HEK293 (cell line): Measurements from ENCODE around the gene LRP5.

Source experiments
- CTCF ChIA-PET: fragments of 350-600 bp; formaldehyde crosslinking; extraction: SDS; loops from one replicate; lab custom pipeline; 2021; ENCODE audit warnings: antibody characterized with exemption; lab: Yijun Ruan, JAX
- POLR2A ChIA-PET: fragments of 300-600 bp; formaldehyde crosslinking; extraction: SDS; loops from one replicate; lab custom pipeline; 2020; ENCODE audit warnings: antibody characterized with exemption, inconsistent platforms; lab: Yijun Ruan, JAX
- H3K27ac ChIP-seq: fragments of 200-500 bp; sonication (Bioruptor generic); 2 replicates; pipeline ENCODE4 v1.5.1; 2014; ENCODE audit warnings: low read depth, low read length, control low read depth, inconsistent platforms; ENCODE audit errors: extremely low read depth
- H3K36me3 ChIP-seq, 2 experiments: fragments of 200-500 bp in 1 of 2; sonication (Bioruptor generic) in 1 of 2; 1 replicate in 1 of 2; 2 replicates in 1 of 2; pipeline ENCODE4 v1.5.1; 2014 to 2017; ENCODE audit warnings: inconsistent platforms in 2 of 2, low read length in 2 of 2; ENCODE audit not compliant: control insufficient read depth in 2 of 2, insufficient read depth in 1 of 2
- H3K4me1 ChIP-seq: fragments of 200-500 bp; sonication (Bioruptor generic); 2 replicates; pipeline ENCODE4 v1.5.1; 2014; ENCODE audit warnings: mild to moderate bottlenecking, low read length, inconsistent platforms; ENCODE audit not compliant: control insufficient read depth, insufficient read depth
- H3K4me3 ChIP-seq: 2 replicates; pipeline ENCODE4 v1.5.1; 2011; ENCODE audit warnings: low read depth, mild to moderate bottlenecking, control low read depth, low read length, moderate library complexity
- H3K9me3 ChIP-seq: fragments of 200-500 bp; sonication (Bioruptor generic); 2 replicates; pipeline ENCODE4 v1.5.1; 2014; ENCODE audit warnings: low read depth, low read length, inconsistent platforms; ENCODE audit not compliant: control insufficient read depth, insufficient read depth
- GLIS1 ChIP-seq: fragments of 450-650 bp; formaldehyde crosslinking; IDR thresholded peaks from 2 replicates; pipeline ENCODE4 v1.5.1; 2016; ENCODE audit warnings: missing biosample characterization, missing genetic modification characterization
- IKZF3 ChIP-seq: fragments of 450-650 bp; IDR thresholded peaks from 2 replicates; pipeline ENCODE4 v1.5.0; 2018; ENCODE audit warnings: missing biosample characterization, mild to moderate bottlenecking, missing genetic modification characterization, moderate library complexity
- SCRT2 ChIP-seq: fragments of 450-650 bp; formaldehyde crosslinking; IDR thresholded peaks from 2 replicates; pipeline ENCODE4 v1.5.1; 2016; ENCODE audit warnings: missing biosample characterization, missing genetic modification characterization
- SP2 ChIP-seq: fragments of 450-650 bp; formaldehyde crosslinking; IDR thresholded peaks from 2 replicates; pipeline ENCODE4 v1.5.1; 2016; ENCODE audit warnings: missing biosample characterization, missing genetic modification characterization
- ZNF132 ChIP-seq: fragments of 450-650 bp; formaldehyde crosslinking; IDR thresholded peaks from 2 replicates; pipeline ENCODE4 v1.5.1; 2017; ENCODE audit warnings: missing biosample characterization, missing genetic modification characterization, borderline replicate concordance
- ZNF138 ChIP-seq: fragments of 450-650 bp; formaldehyde crosslinking; IDR thresholded peaks from 2 replicates; pipeline ENCODE4 v1.5.1; 2016; ENCODE audit warnings: missing biosample characterization, missing genetic modification characterization, borderline replicate concordance
- ZNF292 ChIP-seq: fragments of 450-650 bp; formaldehyde crosslinking; IDR thresholded peaks from 2 replicates; pipeline ENCODE4 v1.5.1; 2016; ENCODE audit warnings: low read depth, missing biosample characterization, missing genetic modification characterization, borderline replicate concordance
- ZNF311 ChIP-seq: fragments of 450-650 bp; formaldehyde crosslinking; IDR thresholded peaks from 2 replicates; pipeline ENCODE4 v1.5.1; 2017; ENCODE audit warnings: missing biosample characterization, missing genetic modification characterization, borderline replicate concordance
- ZNF530 ChIP-seq: fragments of 450-650 bp; formaldehyde crosslinking; IDR thresholded peaks from 2 replicates; pipeline ENCODE4 v1.5.1; 2016; ENCODE audit warnings: low read depth, missing biosample characterization, missing genetic modification characterization
- ZNF621 ChIP-seq: fragments of 450-650 bp; formaldehyde crosslinking; IDR thresholded peaks from 2 replicates; pipeline ENCODE4 v1.5.1; 2017; ENCODE audit warnings: missing biosample characterization, missing genetic modification characterization
- ZNF626 ChIP-seq: fragments of 450-650 bp; sonication (Bioruptor Pico); formaldehyde crosslinking; IDR thresholded peaks from 2 replicates; pipeline ENCODE4 v1.5.1; 2018; ENCODE audit warnings: missing biosample characterization, missing genetic modification characterization, inconsistent platforms
- ZNF677 ChIP-seq: fragments of 450-650 bp; IDR thresholded peaks from 2 replicates; pipeline ENCODE4 v1.5.0; 2018; ENCODE audit warnings: missing biosample characterization, mild to moderate bottlenecking, missing genetic modification characterization, moderate library complexity
- ZNF791 ChIP-seq: fragments of 450-650 bp; formaldehyde crosslinking; IDR thresholded peaks from 2 replicates; pipeline ENCODE4 v1.5.1; 2016; ENCODE audit warnings: missing biosample characterization, missing genetic modification characterization
- TF ChIP-seq, protein P1 (sequence below): fragments of 450-650 bp; formaldehyde crosslinking; IDR thresholded peaks from 2 replicates; pipeline ENCODE4 v1.5.1; 2016; ENCODE audit warnings: missing biosample characterization, missing genetic modification characterization, borderline replicate concordance
- TF ChIP-seq, protein P2 (sequence below): fragments of 450-650 bp; formaldehyde crosslinking; IDR thresholded peaks from 2 replicates; pipeline ENCODE4 v1.5.1; 2016; ENCODE audit warnings: missing biosample characterization, missing genetic modification characterization, borderline replicate concordance
- TF ChIP-seq, protein P3 (sequence below): fragments of 450-650 bp; formaldehyde crosslinking; IDR thresholded peaks from 2 replicates; pipeline ENCODE4 v1.5.1; 2016; ENCODE audit warnings: missing biosample characterization, missing genetic modification characterization
- TF ChIP-seq, protein P4 (sequence below): fragments of 450-650 bp; formaldehyde crosslinking; IDR thresholded peaks from 2 replicates; pipeline ENCODE4 v1.5.1; 2016; ENCODE audit warnings: missing biosample characterization, missing genetic modification characterization

The LRP5 gene

DNA sequence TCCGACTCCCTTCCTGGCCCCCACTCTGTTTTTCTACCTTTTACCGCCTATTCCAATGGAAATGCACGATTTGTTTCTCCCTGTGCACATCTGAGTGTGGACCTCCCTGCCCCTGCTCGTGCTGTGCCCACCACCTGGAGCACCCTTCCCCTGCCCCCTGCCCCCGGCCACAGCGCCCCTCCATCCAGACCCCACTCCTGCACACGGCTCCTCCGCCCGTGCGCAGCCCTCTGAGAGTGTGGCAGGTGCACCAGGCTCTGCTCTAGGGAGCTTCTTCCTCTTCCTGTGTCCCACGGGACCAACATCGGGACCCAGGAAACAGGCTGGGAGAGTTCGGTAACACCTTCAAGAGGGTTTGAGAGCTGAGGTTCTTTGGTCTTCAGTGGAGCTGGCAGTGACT is 62.9 kb downstream of the LRP5 start:
- ChIA-PET POLR2A (no interaction called here), CTCF (interaction anchor here (0.5 to 0.8 kb wide), 2 partner anchors 78 to 420 kb away, joined by 3 read pairs; no protein-coding TSS in a partner anchor)
- no peak overlapping the region for H3K4me3 ChIP-seq
- H3K9me3 ChIP-seq, result no peaks in the 10 kb centered on the region
- no peak overlapping the region for H3K27ac ChIP-seq
- H3K4me1 ChIP-seq, result no peaks in the 10 kb centered on the region
- H3K36me3 ChIP-seq, result peaks cover 0 to 3% of the 10 kb centered on the region in 2 experiments; a peak in 1 of 3 replicates
- TF ChIP-seq ZNF138 (tag by site-specific recombination), result no peak
- TF ChIP-seq, protein P1, sequence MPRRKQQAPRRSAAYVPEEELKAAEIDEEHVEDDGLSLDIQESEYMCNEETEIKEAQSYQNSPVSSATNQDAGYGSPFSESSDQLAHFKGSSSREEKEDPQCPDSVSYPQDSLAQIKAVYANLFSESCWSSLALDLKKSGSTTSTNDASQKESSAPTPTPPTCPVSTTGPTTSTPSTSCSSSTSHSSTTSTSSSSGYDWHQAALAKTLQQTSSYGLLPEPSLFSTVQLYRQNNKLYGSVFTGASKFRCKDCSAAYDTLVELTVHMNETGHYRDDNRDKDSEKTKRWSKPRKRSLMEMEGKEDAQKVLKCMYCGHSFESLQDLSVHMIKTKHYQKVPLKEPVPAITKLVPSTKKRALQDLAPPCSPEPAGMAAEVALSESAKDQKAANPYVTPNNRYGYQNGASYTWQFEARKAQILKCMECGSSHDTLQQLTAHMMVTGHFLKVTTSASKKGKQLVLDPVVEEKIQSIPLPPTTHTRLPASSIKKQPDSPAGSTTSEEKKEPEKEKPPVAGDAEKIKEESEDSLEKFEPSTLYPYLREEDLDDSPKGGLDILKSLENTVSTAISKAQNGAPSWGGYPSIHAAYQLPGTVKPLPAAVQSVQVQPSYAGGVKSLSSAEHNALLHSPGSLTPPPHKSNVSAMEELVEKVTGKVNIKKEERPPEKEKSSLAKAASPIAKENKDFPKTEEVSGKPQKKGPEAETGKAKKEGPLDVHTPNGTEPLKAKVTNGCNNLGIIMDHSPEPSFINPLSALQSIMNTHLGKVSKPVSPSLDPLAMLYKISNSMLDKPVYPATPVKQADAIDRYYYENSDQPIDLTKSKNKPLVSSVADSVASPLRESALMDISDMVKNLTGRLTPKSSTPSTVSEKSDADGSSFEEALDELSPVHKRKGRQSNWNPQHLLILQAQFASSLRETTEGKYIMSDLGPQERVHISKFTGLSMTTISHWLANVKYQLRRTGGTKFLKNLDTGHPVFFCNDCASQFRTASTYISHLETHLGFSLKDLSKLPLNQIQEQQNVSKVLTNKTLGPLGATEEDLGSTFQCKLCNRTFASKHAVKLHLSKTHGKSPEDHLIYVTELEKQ (tag by site-specific recombination), result no peak
- TF ChIP-seq SCRT2 (tag by site-specific recombination), result no peak
- no peak for TF ChIP-seq ZNF292 (tag by site-specific recombination)
- no peak for TF ChIP-seq GLIS1 (tag by site-specific recombination)
- no peak for TF ChIP-seq ZNF626 (tag by site-specific recombination)
- TF ChIP-seq ZNF791 (tag by site-specific recombination), result no peak
- no peak for TF ChIP-seq ZNF132 (tag by site-specific recombination)
- no peak for TF ChIP-seq IKZF3 (tag by site-specific recombination)
- no peak for TF ChIP-seq SP2
- no peak for TF ChIP-seq ZNF677 (tag by site-specific recombination)
- no peak for TF ChIP-seq ZNF530 (tag by site-specific recombination)
- TF ChIP-seq, protein P2, sequence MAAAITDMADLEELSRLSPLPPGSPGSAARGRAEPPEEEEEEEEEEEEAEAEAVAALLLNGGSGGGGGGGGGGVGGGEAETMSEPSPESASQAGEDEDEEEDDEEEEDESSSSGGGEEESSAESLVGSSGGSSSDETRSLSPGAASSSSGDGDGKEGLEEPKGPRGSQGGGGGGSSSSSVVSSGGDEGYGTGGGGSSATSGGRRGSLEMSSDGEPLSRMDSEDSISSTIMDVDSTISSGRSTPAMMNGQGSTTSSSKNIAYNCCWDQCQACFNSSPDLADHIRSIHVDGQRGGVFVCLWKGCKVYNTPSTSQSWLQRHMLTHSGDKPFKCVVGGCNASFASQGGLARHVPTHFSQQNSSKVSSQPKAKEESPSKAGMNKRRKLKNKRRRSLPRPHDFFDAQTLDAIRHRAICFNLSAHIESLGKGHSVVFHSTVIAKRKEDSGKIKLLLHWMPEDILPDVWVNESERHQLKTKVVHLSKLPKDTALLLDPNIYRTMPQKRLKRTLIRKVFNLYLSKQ (tag by site-specific recombination), result no peak
- TF ChIP-seq, protein P3, sequence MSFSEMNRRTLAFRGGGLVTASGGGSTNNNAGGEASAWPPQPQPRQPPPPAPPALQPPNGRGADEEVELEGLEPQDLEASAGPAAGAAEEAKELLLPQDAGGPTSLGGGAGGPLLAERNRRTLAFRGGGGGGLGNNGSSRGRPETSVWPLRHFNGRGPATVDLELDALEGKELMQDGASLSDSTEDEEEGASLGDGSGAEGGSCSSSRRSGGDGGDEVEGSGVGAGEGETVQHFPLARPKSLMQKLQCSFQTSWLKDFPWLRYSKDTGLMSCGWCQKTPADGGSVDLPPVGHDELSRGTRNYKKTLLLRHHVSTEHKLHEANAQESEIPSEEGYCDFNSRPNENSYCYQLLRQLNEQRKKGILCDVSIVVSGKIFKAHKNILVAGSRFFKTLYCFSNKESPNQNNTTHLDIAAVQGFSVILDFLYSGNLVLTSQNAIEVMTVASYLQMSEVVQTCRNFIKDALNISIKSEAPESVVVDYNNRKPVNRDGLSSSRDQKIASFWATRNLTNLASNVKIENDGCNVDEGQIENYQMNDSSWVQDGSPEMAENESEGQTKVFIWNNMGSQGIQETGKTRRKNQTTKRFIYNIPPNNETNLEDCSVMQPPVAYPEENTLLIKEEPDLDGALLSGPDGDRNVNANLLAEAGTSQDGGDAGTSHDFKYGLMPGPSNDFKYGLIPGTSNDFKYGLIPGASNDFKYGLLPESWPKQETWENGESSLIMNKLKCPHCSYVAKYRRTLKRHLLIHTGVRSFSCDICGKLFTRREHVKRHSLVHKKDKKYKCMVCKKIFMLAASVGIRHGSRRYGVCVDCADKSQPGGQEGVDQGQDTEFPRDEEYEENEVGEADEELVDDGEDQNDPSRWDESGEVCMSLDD (tag by site-specific recombination), result no peak
- TF ChIP-seq ZNF621 (tag by site-specific recombination), result no peak

DNA sequence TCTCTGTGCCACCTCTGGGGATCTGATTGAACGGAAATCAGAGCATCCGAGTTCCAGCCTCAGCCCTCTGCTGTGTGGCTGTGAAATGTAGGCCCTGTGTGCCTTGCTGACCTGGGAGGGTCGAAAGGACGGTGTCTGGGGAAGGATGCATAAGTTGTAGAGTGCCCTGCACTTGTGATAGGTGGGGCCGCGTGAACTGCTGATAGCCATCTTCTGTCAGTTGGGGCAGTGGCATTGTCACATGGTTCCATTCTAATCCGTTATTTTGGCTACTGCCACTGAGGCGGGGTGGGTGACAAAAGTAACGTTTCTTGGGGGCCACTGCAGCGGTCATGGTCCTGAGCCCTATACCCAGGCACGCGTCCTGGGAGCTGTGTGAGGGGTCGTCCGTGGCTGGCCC is 63.4 kb downstream of the LRP5 start:
- H3K4me3 ChIP-seq, result no peak overlapping the region
- CTCF ChIA-PET, result interaction anchor here (0.8 kb wide), 1 partner anchor 78 kb away, joined by 3 read pairs; no protein-coding TSS in a partner anchor
- POLR2A ChIA-PET, result no interaction called here
- peaks cover 0 to 3% of the 10 kb centered on the region in 2 experiments; a peak in 1 of 3 replicates for H3K36me3 ChIP-seq
- no peak overlapping the region for H3K27ac ChIP-seq
- no peaks in the 10 kb centered on the region for H3K9me3 ChIP-seq
- TF ChIP-seq ZNF311 (tag by site-specific recombination), result no peak
- TF ChIP-seq, protein P4, sequence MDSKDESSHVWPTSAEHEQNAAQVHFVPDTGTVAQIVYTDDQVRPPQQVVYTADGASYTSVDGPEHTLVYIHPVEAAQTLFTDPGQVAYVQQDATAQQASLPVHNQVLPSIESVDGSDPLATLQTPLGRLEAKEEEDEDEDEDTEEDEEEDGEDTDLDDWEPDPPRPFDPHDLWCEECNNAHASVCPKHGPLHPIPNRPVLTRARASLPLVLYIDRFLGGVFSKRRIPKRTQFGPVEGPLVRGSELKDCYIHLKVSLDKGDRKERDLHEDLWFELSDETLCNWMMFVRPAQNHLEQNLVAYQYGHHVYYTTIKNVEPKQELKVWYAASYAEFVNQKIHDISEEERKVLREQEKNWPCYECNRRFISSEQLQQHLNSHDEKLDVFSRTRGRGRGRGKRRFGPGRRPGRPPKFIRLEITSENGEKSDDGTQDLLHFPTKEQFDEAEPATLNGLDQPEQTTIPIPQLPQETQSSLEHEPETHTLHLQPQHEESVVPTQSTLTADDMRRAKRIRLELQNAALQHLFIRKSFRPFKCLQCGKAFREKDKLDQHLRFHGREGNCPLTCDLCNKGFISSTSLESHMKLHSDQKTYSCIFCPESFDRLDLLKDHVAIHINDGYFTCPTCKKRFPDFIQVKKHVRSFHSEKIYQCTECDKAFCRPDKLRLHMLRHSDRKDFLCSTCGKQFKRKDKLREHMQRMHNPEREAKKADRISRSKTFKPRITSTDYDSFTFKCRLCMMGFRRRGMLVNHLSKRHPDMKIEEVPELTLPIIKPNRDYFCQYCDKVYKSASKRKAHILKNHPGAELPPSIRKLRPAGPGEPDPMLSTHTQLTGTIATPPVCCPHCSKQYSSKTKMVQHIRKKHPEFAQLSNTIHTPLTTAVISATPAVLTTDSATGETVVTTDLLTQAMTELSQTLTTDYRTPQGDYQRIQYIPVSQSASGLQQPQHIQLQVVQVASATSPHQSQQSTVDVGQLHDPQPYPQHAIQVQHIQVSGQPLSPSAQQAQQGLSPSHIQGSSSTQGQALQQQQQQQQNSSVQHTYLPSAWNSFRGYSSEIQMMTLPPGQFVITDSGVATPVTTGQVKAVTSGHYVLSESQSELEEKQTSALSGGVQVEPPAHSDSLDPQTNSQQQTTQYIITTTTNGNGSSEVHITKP, result peak; percentile 45; the same call in 1 of the 2 replicates
- no peaks in the 10 kb centered on the region for H3K4me1 ChIP-seq
